HG03066 (cell line): ENCODE measurements around the gene DUOX2.

Source experiments
- ATAC-seq: cut with Tn5 transposase; IDR thresholded peaks from one replicate; pipeline ENCODE4 v1.9.1; 2021; ENCODE audit warnings: low read depth; ENCODE audit not compliant: unreplicated experiment

Gene DUOX2

DNA sequence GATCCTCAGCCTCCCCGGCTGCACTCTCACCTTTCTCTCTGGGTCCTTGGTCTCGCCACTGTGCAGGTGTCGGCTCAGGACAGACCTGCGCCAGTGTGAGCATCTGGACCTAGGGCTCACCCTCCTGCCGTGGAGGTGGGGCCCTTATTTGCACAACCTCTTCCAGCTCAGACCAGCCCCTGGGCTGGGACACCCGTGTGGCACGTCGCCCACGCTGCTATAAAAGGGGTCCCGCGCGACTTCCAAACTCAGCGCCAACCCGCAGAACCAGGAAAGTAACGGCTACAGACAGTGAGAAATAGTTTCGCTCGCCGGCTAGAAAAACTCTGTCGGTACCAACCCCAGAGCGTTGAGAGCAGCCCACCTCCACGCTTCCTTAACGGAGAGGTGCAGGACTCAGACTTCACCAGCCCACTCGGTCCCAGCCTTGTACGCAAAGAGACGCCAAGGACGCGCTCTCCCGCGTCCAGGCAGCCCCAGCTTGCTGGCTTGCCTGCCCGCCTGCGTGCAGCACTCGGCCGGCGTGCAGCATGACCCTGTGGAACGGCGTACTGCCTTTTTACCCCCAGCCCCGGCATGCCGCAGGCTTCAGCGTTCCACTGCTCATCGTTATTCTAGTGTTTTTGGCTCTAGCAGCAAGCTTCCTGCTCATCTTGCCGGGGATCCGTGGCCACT is at the start of gene DUOX2, which contains the start of gene DUOXA2:
TSS of gene DUOX2 (minus strand) at position 97 of the 675 bp plus-strand sequence. CDS start 761 bp downstream, outside the sequence.
TSS of gene DUOXA2 (plus strand) at position 251 of the 675 bp plus-strand sequence. CDS start at position 531, 280 bp downstream.
- ATAC-seq, result no peak

DNA sequence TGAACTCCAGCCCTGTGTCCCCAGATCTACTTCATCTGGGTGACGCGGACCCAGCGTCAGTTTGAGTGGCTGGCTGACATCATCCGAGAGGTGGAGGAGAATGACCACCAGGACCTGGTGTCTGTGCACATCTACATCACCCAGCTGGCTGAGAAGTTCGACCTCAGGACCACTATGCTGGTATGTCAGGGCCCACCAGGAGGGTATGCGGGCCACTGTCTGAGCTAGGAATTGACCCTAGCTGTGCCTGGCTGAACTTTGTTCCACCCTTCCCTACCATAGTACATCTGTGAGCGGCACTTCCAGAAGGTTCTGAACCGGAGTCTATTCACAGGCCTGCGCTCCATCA is 49.5 kb upstream of the DUOX2 start:
- no peak for ATAC-seq

DNA sequence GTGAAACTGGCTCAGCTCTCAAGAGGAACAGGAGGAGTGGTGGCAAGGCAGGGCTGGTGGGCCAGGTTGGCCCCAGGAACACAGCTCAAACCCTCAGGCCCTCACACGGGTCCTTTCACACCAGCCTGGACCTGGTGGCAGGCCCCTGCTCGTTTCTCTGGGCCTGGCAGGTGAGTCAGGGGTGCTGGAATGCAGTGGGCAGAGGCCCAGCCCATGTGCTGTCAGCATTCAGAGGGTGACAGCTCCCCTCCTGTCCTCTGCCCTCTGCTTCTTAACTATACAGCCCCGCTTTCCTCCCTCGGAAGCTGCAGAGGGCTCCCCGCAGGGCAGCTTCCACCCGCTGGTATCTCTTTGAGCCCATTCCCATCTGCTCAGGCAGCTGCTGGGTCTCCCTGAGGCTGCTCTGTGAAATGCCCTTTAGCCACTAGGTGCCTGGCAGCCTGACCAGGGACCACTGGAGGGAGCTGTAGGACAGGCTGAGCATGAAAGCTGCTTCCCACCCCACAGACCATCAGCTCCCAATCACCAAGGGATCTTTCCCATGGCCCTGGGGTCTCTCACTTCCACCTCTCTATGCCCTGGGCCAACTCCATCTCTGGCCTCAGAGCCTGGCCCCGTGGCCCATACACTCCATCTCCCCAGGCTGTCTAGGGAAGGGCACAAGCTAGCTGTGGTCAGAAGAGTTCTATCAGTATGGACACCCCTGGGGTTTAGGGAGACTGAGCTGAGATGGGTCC is 49.0 kb upstream of the DUOX2 start:
- ATAC-seq, result no peak

DNA sequence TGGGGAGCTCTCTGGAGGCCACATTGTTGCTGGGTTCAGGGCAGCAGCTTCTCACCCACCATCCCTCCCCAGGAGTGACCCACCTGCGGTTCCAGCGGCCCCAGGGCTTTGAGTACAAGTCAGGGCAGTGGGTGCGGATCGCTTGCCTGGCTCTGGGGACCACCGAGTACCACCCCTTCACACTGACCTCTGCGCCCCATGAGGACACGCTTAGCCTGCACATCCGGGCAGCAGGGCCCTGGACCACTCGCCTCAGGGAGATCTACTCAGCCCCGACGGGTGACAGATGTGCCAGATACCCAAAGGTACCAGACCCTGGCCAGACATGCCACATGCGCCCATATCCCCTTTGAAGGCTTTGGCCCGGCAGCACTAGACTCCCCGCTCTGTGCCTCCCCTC is 47.7 kb upstream of the DUOX2 start:
- no peak for ATAC-seq

DNA sequence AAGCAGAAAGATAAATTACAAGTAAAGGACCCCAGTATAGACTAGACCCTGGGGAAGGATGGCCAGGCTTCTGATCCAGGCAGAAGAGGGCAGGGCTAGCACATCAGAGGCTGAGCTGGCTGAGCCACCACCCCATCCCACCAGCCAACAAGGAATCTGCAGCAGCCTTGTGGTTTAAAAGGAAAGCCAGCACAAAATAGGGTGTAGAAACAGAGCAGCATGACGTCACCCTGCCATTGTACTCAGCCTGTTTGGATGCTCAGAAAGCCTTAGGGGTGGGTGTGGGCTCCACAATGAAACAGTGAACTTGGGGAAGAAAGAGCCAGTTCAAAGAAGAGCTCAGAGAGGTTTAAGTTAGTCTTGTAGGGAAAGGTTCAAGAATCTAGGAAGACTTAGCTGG is 44.0 kb upstream of the DUOX2 start:
- no peak for ATAC-seq

DNA sequence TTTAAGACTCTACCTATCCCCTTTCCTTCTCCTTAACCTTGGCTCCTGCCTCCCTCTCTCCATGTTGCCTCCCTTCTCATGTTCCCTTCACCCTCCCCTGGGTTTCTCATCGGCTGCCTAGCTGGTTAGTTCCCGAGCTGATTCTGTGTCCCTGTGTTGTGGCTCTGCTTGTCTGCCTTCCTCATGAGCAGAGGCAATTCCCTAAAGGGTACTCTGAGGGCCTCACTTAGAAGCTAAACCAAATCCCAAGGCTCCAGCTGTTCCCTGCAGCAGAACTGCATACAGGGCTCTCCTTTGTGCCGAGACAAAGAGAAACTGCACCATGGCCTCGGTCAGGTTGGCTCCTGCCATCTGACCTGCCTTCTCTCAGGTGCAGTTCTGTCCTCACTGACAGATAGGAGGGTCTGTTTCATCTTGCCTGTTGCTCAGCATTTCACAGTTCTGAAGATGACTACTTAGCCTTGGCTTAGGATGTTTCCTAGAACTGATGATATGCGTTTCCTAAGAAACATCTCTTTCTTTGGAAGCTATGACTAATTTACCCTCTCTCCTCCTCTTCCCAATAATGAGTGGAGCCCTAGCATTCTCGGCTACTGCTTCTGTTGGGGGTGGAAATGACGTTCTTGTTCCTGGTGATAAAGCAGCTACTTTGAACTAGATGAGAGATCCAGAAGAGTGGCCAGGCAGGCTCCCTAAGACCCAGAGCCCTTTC is 42.9 kb upstream of the DUOX2 start:
- no peak for ATAC-seq

DNA sequence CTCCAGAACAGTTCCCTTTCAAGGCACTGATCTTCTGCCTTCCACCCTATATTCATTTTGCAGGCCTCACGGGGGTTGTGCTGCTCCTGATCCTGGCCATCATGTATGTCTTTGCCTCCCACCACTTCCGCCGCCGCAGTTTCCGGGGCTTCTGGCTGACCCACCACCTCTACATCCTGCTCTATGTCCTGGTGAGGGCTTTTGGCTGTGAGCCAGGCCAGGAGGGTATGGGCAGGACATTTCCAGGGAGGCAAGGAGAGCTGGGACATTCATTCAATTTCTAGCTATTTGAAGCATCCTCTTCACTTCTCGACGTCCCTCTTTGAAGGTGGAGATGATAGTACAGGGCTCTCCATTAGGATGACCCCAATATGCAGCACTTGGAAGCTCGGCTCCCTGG is 41.8 kb upstream of the DUOX2 start:
- ATAC-seq, result no peak

DNA sequence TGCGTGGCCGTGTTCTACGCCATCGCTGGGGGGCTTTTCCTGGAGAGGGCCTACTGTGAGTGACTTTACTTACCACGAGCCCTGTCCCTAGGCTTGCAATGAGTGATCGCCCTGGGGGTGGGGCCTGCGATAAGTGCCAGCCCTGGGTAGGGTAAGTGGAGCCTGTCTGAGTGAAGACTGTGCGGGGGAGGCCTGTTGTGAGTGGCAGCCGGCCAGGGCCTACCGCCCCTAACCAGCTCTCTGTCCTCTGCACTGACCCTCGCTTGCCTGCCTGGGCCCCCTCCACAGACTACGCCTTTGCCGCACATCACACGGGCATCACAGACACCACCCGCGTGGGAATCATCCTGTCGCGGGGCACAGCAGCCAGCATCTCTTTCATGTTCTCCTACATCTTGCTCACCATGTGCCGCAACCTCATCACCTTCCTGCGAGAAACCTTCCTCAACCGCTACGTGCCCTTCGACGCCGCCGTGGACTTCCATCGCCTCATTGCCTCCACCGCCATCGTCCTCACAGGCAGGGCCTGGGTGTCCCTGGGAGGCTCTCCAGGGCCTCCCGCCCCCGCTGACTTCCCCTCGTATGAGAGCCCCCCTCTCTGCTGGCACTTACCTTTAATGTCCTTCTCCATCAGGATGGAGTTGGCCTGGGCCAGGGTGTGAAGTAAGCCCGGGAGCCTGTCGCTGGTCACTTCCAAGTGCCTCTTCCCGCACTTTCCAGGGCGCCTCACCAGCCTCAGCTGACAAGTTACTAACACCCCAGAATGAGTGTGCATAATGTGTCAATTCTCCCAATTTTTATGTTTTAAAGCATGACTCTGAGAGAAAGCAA is 38.2 kb upstream of the DUOX2 start:
- ATAC-seq, result no peak

DNA sequence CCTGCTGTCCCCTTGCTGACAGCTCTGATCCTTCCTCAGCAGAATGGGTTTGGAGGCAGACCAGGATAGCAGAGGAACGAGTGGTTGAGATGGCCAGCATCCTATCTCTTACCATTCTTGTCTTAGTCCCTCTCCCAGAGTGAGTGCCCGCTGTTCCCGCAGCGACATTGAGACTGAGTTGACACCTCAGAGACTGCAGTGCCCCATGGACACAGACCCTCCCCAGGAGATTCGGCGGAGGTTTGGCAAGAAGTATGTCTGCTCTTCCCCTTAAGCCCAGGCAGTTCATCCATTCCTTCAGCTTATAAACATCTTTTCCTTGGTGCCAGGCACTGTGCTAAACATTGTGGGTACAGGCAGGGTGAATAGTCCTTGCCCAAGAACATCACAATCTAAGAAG is 37.0 kb upstream of the DUOX2 start:
- ATAC-seq, result no peak

DNA sequence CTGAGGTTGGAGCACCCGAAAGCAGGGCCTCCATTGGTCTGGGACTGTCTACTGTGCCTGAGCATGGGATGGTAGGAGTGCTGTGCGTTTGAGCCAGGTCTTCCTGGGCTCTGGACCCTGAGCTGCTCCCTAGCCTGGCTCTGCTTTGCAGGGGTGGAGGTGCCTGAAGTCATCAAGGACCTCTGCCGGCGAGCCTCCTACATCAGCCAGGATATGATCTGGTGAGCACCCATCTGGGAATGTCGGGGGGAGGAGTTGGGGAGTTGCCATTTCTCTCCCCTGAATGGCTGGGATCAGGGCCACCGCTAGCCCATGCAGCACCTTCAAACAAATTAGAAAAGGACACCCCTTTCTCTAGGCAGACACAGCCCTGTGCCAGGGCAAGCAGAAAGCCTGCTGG is 36.5 kb upstream of the DUOX2 start:
- ATAC-seq, result no peak

DNA sequence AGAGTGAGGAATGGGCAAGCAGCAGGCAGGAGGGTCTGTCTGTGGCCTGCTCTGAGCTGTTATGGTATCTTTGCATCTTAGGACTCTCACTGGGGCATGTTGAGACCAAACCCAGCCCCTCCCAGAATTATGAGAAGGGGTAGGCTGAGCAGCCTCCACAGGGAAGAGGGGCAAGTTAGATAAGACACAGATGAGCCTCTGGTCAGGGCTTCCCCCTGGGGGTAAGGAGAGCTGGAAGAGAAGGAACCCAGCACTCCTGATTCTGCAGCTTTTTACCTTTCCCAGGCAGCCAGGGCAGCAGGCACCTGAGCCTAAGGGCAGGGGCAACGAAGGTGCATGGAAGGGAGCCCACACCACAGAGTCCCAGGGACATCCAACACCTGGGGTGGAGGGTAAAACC is 35.1 kb upstream of the DUOX2 start:
- ATAC-seq, result no peak

DNA sequence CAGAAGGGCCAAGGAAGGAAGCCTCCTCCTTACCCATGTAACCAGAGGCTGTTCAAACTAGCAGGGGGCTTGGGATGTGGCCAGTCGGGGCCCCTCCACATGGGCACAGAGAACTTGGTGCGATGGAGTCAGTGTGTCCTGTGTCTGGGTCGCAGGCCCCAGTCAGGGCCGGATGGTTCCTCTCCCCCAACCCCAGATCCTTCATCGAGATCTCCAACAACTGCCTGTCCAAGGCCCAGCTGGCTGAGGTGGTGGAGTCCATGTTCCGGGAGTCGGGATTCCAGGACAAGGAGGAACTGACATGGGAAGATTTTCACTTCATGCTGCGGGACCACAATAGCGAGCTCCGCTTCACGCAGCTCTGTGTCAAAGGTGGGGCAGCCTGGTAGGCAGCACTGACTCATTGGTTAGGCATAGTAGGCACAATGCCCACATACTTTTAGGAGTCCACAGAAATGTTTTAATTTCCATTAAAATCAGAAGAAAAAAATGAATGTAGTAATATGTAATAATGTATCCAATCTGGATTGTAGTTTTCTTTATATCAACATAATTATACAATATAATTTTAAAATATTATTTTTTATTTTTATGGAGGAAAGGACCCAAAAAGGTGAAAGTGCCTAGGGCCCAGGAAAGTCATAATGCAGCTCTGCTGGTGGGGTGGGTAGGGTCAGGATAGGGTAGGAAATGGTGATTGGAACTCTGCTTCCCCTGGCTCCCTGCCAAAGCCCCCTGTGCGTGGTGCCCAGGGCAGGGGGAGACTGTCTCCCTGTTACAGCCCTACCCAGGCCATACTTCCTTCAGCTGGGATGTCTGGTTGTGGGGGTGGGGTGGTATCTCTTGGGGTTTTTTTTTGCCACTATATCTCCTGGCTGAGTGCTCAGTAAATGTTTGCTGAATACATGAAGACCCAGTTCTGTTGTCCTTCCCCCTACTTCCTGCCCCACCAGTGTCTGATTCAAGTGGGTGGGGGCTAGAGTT is 34.4 kb upstream of the DUOX2 start:
- no peak for ATAC-seq

DNA sequence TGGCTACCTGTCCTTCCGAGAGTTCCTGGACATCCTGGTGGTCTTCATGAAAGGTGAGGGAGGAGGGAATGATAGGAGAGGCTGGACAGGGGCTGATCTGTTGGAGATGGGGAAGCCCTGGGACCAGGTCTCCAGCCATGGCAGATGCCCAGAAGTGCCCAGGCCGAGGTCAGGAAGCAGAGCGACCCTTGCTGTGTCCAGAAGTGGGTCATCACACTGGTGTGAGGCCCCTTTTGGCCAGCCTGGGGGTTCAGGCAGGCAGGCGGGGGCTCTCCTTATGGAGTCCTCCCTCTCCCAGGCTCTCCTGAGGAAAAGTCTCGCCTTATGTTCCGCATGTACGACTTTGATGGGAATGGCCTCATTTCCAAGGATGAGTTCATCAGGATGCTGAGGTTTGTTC is 33.6 kb upstream of the DUOX2 start:
- no peak for ATAC-seq

DNA sequence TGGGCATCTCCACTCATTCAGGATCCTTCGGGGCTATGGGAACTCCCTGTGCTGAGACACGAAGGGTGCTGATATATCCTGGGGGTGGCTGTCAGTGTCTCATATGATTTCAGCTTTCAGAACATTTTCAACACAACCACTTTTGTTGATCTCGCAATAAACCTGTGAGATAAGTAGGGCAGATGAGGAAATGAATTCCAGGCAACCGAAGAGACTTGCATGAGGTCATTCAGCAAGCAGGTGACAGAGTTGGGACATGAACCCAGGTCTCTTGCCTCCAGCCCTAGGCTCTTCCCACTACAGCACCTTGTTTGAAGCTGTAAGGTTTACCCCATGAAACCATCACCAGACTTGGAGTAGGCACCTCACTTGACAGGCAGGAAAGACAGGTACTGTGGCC is 32.4 kb upstream of the DUOX2 start:
- no peak for ATAC-seq

DNA sequence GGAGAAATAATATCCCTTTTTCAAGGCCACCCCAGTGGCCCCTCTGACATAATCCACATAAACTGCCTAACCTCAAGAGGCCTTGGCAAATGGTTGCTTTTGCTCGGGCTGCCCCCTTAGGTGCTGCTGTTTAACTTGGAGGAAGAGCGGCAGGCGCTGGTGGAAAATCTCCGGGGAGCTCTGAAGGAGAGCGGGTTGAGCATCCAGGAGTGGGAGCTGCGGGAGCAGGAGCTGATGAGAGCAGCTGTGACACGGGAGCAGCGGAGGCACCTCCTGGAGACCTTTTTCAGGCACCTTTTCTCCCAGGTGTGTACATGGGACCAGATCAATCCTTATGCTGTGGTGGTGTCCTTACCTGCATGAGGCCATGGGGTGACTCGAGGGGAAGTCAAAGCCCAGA is 30.8 kb upstream of the DUOX2 start:
- ATAC-seq, result no peak

DNA sequence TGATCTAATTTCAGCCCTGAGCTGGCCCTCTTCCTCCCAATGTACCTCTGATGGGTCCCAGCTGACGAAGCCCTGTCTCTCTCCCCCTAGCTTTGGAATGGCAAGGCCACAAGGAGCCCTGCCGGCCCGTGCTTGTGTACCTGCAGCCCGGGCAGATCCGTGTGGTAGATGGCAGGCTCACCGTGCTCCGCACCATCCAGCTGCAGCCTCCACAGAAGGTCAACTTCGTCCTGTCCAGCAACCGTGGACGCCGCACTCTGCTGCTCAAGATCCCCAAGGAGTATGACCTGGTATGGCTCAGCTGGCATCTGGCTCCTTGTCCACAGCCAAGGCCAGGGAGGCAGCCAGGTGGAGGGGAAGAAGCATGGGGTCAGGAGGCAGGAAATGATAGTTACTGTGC is 30.0 kb upstream of the DUOX2 start:
- ATAC-seq, result no peak

DNA sequence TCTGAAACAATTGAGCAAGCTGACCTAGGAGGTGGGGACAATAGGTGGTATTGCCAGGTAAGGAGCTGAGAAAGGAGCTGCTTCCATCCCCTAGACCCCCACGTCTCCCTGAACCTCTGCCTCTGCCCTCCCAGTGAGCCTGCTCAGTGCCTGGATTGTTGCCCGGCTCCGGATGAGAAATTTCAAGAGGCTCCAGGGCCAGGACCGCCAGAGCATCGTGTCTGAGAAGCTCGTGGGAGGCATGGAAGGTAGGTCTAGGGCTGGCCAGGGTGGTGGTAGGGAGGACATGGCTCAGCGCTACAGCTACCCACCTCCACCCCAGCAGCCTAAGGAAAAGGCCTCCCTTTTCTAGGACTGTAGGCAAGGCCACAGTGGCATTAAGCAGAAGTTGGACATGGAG is 29.1 kb upstream of the DUOX2 start:
- ATAC-seq, result no peak

DNA sequence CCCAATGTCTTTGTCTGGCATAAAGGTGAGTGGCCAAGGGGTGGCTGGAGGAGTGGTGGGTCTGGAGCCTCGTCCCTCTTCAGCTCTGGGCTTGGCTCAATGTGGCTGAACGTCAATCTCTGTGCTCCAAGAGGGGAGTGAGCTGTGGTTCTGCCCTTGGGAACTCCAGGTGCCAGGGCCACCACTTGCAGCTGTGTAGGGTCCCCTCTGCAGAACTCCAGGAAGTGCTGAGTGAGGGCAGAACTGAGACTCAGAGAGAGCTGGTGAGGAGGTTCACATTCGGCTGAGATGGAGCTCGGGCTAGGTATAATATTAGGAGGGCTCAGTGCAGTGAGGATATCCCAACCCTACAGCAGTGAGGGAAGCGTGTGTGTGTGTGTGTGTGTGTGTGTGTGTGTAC is 27.4 kb upstream of the DUOX2 start:
- ATAC-seq, result no peak

DNA sequence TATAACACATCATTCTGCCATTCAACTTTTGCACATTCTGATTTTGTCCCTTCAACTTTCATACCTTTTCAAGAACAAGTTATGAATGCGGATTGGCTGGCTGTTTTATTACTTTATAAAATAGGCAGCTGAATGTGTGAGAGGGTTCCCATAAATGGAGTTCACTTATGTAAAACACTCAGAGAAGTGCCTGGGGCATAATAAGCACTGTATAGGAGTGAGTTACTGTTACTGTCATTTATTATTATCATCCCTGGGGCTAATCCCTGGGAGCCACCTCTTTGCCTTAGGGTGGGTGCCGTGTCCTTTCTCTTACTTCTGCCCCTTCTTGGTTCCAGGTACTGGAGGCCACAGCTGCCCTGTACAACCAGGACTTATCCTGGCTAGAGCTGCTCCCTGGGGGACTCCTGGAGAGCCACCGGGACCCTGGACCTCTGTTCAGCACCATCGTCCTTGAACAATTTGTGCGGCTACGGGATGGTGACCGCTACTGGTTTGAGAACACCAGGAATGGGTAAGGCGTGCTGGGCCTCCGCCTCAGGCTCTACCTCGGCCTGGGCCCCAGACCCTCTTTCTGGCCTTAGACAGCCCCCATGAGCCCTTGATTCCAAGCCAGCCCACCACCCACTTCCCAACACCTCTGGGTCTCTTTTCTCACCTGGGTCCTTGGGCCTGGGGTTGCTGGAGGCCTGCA is 26.7 kb upstream of the DUOX2 start:
- ATAC-seq, result no peak
